Measurements from ENCODE around the gene STUM. TPM values are rescaled to one million over a fixed set of nuclear protein-coding genes. Genes with fewer than 3 reads are reported as not detected.

Gene STUM
- total RNA-seq, 2 donors from 2014 or later, result 1.3 to 1.6 TPM

DNA sequence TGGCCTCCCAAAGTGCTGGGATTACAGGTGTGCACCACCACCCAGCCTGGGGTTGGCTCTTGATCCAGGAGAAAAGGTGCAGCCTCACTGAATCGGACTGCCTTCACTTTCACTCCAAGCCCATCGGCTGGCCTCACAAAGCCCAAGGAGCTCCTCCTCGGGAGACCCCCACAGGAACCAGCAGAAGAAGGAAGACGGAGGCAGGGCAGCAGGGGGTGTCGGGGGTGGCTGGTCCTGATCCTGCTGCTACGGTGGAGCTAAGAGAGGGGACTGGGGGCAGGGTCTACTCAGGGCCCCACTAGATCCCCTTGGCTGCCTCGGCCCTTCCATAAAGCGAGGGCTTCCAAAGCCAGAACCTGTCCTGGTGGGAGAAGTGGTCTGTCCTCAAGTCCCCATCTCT, 93.9 kb downstream of the STUM start:
- no peaks in the 10 kb centered on the region for H3K9me3 ChIP-seq
- H3K27me3 ChIP-seq, result no peaks in the 10 kb centered on the region
- H3K4me1 ChIP-seq, result no peaks in the 10 kb centered on the region
- TF ChIP-seq, protein P1, sequence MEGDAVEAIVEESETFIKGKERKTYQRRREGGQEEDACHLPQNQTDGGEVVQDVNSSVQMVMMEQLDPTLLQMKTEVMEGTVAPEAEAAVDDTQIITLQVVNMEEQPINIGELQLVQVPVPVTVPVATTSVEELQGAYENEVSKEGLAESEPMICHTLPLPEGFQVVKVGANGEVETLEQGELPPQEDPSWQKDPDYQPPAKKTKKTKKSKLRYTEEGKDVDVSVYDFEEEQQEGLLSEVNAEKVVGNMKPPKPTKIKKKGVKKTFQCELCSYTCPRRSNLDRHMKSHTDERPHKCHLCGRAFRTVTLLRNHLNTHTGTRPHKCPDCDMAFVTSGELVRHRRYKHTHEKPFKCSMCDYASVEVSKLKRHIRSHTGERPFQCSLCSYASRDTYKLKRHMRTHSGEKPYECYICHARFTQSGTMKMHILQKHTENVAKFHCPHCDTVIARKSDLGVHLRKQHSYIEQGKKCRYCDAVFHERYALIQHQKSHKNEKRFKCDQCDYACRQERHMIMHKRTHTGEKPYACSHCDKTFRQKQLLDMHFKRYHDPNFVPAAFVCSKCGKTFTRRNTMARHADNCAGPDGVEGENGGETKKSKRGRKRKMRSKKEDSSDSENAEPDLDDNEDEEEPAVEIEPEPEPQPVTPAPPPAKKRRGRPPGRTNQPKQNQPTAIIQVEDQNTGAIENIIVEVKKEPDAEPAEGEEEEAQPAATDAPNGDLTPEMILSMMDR (IDR thresholded peaks at IDR 0.05), result no peak
- TF ChIP-seq POLR2A (IDR thresholded peaks at IDR 0.05), result no peak
- no peak overlapping the region for H3K27ac ChIP-seq
- 82 to 93% methylated on average over 4 to 7 of the region's 8 CpGs for WGBS, 2 donors
- intact Hi-C loops (cut with DNase I), result no loop called here
- ATAC-seq, result no peak
- DNase-seq, result no peak
- H3K36me3 ChIP-seq (replicated peaks in 1 of 2; ENCODE audit: insufficient read depth in 1 of 2, low read depth in 2 of 2), result peaks cover 0 to 4% of the 10 kb centered on the region in 2 donors
- no peak overlapping the region for H3K4me3 ChIP-seq

GRCh38 chr1:226643177-226643576, 94.6 kb downstream of the STUM start:
- intact Hi-C loops (cut with DNase I), result no loop called here
- no peaks in the 10 kb centered on the region for H3K4me1 ChIP-seq
- 71 to 88% methylated on average over 5 to 9 of the region's 9 CpGs for WGBS, 2 donors
- ATAC-seq (no peak), DNase-seq (no peak)
- H3K27me3 ChIP-seq, result no peaks in the 10 kb centered on the region
- no peak overlapping the region for H3K27ac ChIP-seq
- TF ChIP-seq, protein P1 (IDR thresholded peaks at IDR 0.05), result no peak
- TF ChIP-seq POLR2A (IDR thresholded peaks at IDR 0.05), result no peak
- peaks cover 0 to 4% of the 10 kb centered on the region in 2 donors for H3K36me3 ChIP-seq (replicated peaks in 1 of 2; ENCODE audit: insufficient read depth in 1 of 2, low read depth in 2 of 2)
- H3K9me3 ChIP-seq, result no peaks in the 10 kb centered on the region
- no peak overlapping the region for H3K4me3 ChIP-seq

- WGBS, 2 donors, result 73 to 79% methylated on average over 11 to 17 of the region's 18 CpGs
- Histone ChIP-seq H3K4me1 (no peaks in the 10 kb centered on the region), H3K9me3 (no peaks in the 10 kb centered on the region), H3K36me3 (replicated peaks in 1 of 2; ENCODE audit: insufficient read depth in 1 of 2, low read depth in 2 of 2) (peaks cover 0 to 4% of the 10 kb centered on the region in 2 donors), H3K4me3 (no peak overlapping the region), H3K27me3 (no peaks in the 10 kb centered on the region), H3K27ac (no peak overlapping the region)
- DNase-seq (peak in 1 of 4 donors; percentile 9), ATAC-seq (no peak)
- intact Hi-C loops (cut with DNase I), result no loop called here
- TF ChIP-seq, protein P1 (IDR thresholded peaks at IDR 0.05), result no peak
- no peak for TF ChIP-seq POLR2A (IDR thresholded peaks at IDR 0.05)
Measured at GRCh38 chr1:226643611-226644540, 95.3 kb downstream of the STUM start.

- H3K27ac ChIP-seq, result no peak overlapping the region
- H3K4me3 ChIP-seq, result no peak overlapping the region
- no peaks in the 10 kb centered on the region for H3K4me1 ChIP-seq
- 85 to 93% methylated on average over 7 to 10 of the region's 10 CpGs for WGBS, 2 donors
- DNase-seq, result peak in 2 of 4 donors; percentile 3 to 6
- TF ChIP-seq, protein P1 (IDR thresholded peaks at IDR 0.05), result no peak
- no peak for TF ChIP-seq POLR2A (IDR thresholded peaks at IDR 0.05)
- intact Hi-C loops (cut with DNase I), result no loop called here
- no peaks in the 10 kb centered on the region for H3K9me3 ChIP-seq
- no peaks in the 10 kb centered on the region for H3K27me3 ChIP-seq
- ATAC-seq, result no peak
- peaks cover 0 to 4% of the 10 kb centered on the region in 2 donors for H3K36me3 ChIP-seq (replicated peaks in 1 of 2; ENCODE audit: insufficient read depth in 1 of 2, low read depth in 2 of 2)
Measured at GRCh38 chr1:226644541-226645176, 96.1 kb downstream of the STUM start.
